ENCODE measurements around the gene SLC1A4.
"Not testable (repeated sequence)": the region's sequence is repeated elsewhere in the genome, so short reads cannot be mapped to it uniquely, and the experiment has no call there.

SLC1A4 gene

DNA sequence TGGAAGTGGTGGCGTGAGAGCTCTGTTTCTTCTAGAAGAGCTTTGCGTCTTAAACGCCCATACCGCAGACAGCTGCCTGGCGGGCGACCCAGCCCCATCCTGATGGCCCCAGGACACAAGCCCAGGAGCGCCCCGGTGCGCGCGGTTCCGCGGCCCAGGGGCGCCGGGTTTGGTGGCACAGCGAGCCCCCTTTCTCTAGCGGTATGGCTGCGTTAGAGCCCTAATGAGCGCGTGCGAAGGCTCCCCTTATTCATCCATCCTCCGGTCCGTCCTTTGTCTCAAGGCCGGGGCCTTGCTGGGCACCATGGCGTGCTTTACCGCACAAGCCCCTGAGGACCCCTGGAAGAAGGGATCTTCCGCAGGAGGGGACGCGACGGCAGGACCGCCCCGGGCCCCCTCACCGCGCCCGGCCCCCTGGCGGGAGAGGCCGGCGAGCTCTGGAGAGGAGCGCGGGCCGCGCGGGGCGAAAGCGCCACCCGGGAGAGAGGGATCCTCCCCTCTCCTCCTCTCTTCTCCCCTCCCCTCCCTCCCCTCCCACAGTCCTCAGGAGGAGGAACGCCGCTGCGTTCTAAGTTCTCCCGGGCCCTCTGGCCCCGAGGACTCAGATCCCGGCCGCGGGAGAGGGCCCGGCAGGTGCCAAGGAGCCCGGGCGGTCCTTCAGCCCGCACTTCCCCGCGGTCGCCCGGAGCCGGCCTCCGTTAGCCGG is 626 bp upstream of the SLC1A4 start:
- Mint-ChIP-seq H3K36me3 (ENCODE audit: insufficient read depth) (peaks cover 7% of the 10 kb centered on the region), H3K4me3 (peak overlapping the region; percentile 87), H3K4me1 (peaks cover 50% of the 10 kb centered on the region), H3K27me3 (no peaks in the 10 kb centered on the region), H3K27ac (ENCODE audit: low read depth) (peak overlapping the region; percentile 17), H3K9me3 (no peaks in the 10 kb centered on the region)
- ATAC-seq (replicated peaks; ENCODE audit: extremely low read depth, poor library complexity, severe bottlenecking) (peak; percentile 67), DNase-seq (ENCODE audit: low spot score in 2 of 2) (peak; percentile 22 to 50)

DNA sequence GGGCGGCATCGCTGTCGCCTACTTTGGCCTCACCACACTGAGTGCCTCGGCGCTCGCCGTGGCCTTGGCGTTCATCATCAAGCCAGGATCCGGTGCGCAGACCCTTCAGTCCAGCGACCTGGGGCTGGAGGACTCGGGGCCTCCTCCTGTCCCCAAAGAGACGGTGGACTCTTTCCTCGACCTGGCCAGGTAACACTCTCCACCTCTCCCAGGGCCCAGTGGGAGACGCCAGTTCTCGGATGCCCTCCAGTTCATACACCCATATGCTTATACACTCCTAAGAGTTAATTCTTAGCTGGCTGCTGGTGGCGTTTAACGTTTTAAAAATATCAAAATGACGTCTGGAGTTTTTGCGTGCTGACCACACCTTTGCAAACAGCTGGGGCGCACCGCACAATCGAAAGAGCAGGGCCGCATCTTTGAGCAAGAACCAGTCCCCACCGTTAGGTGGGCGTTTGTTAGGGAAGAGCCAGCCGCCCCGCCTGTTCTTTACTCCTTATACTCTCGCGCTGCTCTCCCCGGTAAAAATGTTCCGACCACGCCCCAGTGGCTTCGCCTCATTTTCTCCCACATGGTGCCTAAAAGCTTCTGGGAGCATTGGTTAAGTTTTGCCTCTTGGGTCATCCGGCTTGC is 899 bp downstream of the SLC1A4 start:
- Mint-ChIP-seq H3K36me3 (ENCODE audit: insufficient read depth) (peaks cover 7% of the 10 kb centered on the region), H3K4me3 (peak overlapping the region; percentile 87), H3K9me3 (no peaks in the 10 kb centered on the region), H3K27me3 (no peaks in the 10 kb centered on the region), H3K4me1 (peaks cover 50% of the 10 kb centered on the region), H3K27ac (ENCODE audit: low read depth) (peak overlapping the region; percentile 75)
- ATAC-seq (replicated peaks; ENCODE audit: extremely low read depth, poor library complexity, severe bottlenecking) (no peak), DNase-seq (ENCODE audit: low spot score in 2 of 2) (no peak)

DNA sequence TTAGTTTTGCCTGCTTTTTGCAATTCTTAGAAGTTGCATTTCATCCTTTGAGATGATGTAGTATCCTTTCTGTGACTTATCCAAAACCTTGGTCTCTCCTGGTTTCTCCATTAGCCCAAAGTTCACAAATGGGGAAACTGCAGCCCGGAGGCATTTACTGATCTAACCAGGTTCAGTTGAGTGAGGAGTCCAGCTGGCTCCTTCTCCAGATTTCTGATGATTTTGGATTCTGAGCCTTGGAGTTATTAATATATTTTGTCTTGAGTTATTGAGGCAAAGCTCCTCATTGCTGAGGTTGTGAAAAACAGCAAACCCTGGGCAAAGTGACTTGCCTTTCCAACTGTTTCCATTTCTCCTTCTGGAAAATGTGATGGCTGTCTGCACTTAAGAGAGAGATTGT is 1.7 kb downstream of the SLC1A4 start:
- Mint-ChIP-seq H3K4me1 (peaks cover 45% of the 10 kb centered on the region), H3K27me3 (no peaks in the 10 kb centered on the region), H3K36me3 (ENCODE audit: insufficient read depth) (peaks cover 7% of the 10 kb centered on the region), H3K9me3 (no peaks in the 10 kb centered on the region), H3K27ac (ENCODE audit: low read depth) (no peak overlapping the region), H3K4me3 (peak overlapping the region; percentile 87)
- ATAC-seq (replicated peaks; ENCODE audit: extremely low read depth, poor library complexity, severe bottlenecking) (no peak), DNase-seq (ENCODE audit: low spot score in 2 of 2) (no peak)

DNA sequence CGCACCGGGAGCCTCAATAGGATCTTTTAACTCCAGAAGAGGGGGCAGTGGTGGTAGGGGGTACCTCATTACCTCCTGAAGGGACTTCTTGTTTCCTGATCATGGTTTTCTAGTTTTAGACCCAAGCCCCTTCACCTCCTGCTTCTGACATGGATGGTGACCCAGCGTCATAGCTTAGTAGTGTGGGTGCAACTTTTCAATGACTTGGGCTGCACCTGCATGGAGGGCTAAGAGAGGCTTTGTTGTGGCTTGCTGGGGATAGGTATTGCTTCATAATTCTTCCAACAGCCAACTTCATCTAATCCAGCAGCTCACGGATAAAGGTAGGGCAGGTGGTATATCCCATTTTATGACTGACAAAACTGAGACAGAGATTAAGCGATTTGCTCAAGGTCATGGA is 3.0 kb downstream of the SLC1A4 start:
- Mint-ChIP-seq H3K4me3 (no peak overlapping the region), H3K9me3 (no peaks in the 10 kb centered on the region), H3K4me1 (peaks cover 32% of the 10 kb centered on the region), H3K36me3 (ENCODE audit: insufficient read depth) (peaks cover 9% of the 10 kb centered on the region), H3K27me3 (no peaks in the 10 kb centered on the region), H3K27ac (ENCODE audit: low read depth) (no peak overlapping the region)
- DNase-seq (ENCODE audit: low spot score in 2 of 2) (no peak), ATAC-seq (replicated peaks; ENCODE audit: extremely low read depth, poor library complexity, severe bottlenecking) (no peak)

DNA sequence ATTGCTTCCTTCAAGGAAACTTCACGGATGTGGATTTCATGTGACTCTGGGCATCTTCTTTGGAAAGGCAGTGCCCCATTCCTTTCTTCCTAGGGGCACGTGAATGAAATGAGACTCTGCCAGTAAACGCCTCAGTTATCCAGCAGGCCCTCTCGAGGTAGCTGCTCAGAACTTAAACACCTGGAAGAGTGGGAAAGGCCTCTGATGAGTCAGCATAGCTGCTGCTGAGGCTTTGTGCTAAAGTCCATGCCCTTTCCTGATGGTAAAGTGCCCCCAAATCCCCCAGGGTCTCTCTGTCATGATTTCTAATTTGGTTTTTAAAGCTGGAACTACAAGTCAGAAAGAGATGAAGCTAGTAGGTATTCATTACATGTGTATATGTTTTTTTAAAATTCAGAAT is 3.8 kb downstream of the SLC1A4 start:
- H3K9me3 Mint-ChIP-seq: no peaks in the 10 kb centered on the region
- ATAC-seq (replicated peaks; ENCODE audit: extremely low read depth, poor library complexity, severe bottlenecking): no peak
- H3K36me3 Mint-ChIP-seq (ENCODE audit: insufficient read depth): peaks cover 6% of the 10 kb centered on the region
- DNase-seq (ENCODE audit: low spot score in 2 of 2): no peak
- H3K27ac Mint-ChIP-seq (ENCODE audit: low read depth): no peak overlapping the region
- no peak overlapping the region for H3K4me3 Mint-ChIP-seq
- no peaks in the 10 kb centered on the region for H3K27me3 Mint-ChIP-seq
- peaks cover 26% of the 10 kb centered on the region for H3K4me1 Mint-ChIP-seq

DNA sequence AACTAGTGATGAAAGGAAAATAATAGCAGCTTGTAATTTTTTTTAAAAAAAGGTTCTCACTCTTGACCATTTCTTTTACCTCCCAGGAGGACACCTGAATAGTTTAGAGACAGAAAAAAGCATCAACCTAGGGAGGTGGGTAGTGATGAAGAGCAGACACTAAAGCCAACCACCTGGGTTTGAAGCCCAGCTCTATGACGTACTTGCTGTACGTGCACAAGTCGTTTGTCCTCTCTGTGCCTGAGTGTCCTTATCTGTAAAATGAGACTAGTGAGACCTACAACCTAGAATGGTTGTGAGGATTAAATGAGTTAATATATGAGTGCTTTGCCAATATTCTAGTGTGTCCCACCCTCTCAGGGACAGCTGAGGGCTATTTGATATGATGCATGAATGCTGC is 5.8 kb downstream of the SLC1A4 start:
- no peaks in the 10 kb centered on the region for H3K9me3 Mint-ChIP-seq
- peaks cover 19% of the 10 kb centered on the region for H3K4me1 Mint-ChIP-seq
- no peak overlapping the region for H3K27ac Mint-ChIP-seq (ENCODE audit: low read depth)
- no peak overlapping the region for H3K4me3 Mint-ChIP-seq
- H3K27me3 Mint-ChIP-seq: no peaks in the 10 kb centered on the region
- H3K36me3 Mint-ChIP-seq (ENCODE audit: insufficient read depth): peaks cover 3% of the 10 kb centered on the region
- ATAC-seq (replicated peaks; ENCODE audit: extremely low read depth, poor library complexity, severe bottlenecking) (no peak), DNase-seq (ENCODE audit: low spot score in 2 of 2) (no peak)

DNA sequence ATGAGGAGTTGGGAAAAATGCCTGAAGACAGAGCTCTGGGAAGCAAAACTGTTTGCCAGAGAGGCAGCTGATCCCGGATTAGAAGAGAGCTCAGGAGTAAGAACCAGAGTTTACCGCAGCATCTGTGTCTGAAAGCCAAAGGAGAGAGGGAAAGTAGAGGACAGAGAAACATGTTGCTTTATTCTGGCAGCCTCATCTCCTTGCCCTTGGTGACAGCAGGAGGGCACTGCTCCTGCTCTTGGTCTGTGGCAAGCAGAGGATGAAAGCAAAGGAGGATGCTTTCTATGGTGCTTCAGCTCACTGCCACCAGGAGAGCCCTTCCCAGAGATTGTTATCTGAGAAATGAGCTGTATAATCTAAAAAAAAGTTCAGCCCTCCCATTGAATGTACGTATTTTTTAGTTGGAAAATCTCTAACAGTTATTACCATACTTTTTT is 7.7 kb downstream of the SLC1A4 start:
- ATAC-seq (replicated peaks; ENCODE audit: extremely low read depth, poor library complexity, severe bottlenecking): no peak
- DNase-seq (ENCODE audit: low spot score in 2 of 2): no peak
- Mint-ChIP-seq H3K36me3 (ENCODE audit: insufficient read depth) (peaks cover 5% of the 10 kb centered on the region), H3K27ac (ENCODE audit: low read depth) (no peak overlapping the region), H3K9me3 (no peaks in the 10 kb centered on the region), H3K27me3 (no peaks in the 10 kb centered on the region), H3K4me3 (no peak overlapping the region), H3K4me1 (peaks cover 7% of the 10 kb centered on the region)

DNA sequence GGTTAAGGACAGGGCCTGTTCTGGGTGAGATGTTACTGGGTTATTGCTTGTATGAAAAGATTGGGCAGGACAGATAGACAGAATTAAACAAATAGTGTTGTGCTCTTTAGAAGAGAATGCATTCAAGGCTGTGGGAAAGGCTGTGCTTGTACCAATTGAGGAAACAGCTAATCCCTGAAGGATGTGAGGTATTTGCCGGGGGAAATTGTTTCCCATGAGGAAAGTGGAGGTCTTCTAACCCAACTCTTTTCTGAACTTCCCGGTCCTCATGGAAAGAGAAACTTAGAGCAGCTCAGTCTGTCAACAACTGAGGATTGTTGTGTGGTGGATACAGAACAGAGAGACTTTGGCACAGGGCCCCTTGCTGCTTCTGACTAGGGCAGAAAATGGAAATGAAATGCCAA is 9.5 kb downstream of the SLC1A4 start:
- H3K36me3 Mint-ChIP-seq (ENCODE audit: insufficient read depth): peaks cover 5% of the 10 kb centered on the region
- H3K9me3 Mint-ChIP-seq: no peaks in the 10 kb centered on the region
- H3K4me1 Mint-ChIP-seq: no peaks in the 10 kb centered on the region
- H3K27ac Mint-ChIP-seq (ENCODE audit: low read depth): no peak overlapping the region
- no peak overlapping the region for H3K4me3 Mint-ChIP-seq
- no peak for ATAC-seq (replicated peaks; ENCODE audit: extremely low read depth, poor library complexity, severe bottlenecking)
- DNase-seq (ENCODE audit: low spot score in 2 of 2): no peak
- no peaks in the 10 kb centered on the region for H3K27me3 Mint-ChIP-seq

DNA sequence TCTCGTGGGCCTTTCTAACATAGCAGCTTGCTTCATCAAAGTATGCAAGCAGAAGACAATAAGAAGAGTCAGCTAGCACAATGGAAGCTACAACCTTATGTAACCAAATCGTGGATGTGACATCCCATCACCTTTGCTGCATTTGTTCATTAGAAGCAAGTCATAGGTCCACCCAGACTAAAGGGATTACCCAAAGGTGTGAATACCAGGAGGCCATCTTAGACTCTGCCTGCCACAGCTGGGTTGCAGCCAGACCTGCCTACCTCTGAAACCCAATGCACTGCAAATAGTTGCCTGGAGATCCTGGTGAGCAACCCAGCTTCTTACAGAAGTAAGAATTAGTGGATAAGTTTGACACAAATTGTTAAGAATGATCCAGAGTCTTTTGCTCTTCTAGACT is 10.6 kb downstream of the SLC1A4 start:
- H3K4me3 Mint-ChIP-seq: no peak overlapping the region
- DNase-seq (ENCODE audit: low spot score in 2 of 2): no peak
- no peaks in the 10 kb centered on the region for H3K27me3 Mint-ChIP-seq
- no peaks in the 10 kb centered on the region for H3K9me3 Mint-ChIP-seq
- ATAC-seq (replicated peaks; ENCODE audit: extremely low read depth, poor library complexity, severe bottlenecking): no peak
- no peak overlapping the region for H3K27ac Mint-ChIP-seq (ENCODE audit: low read depth)
- no peaks in the 10 kb centered on the region for H3K4me1 Mint-ChIP-seq
- H3K36me3 Mint-ChIP-seq (ENCODE audit: insufficient read depth): peaks cover 5% of the 10 kb centered on the region

DNA sequence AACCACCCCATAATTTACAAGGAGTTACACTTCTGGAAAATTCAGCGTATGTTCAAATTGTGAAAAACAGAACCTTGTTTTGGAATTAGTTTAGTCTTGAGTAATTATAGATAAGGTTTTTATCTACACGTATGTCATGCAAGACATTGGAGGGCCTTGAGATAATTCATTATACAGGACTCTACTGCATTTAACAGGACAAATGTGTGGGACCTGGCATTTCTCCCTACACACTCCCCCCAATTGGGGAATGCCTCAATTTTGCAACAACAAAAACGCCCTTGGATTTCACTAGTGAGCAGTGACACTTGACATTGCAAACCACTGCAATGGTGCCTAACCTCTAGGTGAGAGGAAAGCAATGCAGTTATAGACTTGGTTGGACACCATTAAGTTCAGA is 11.4 kb downstream of the SLC1A4 start:
- no peak overlapping the region for H3K27ac Mint-ChIP-seq (ENCODE audit: low read depth)
- no peaks in the 10 kb centered on the region for H3K27me3 Mint-ChIP-seq
- DNase-seq (ENCODE audit: low spot score in 2 of 2) (no peak), ATAC-seq (replicated peaks; ENCODE audit: extremely low read depth, poor library complexity, severe bottlenecking) (no peak)
- no peaks in the 10 kb centered on the region for H3K4me1 Mint-ChIP-seq
- peaks cover 5% of the 10 kb centered on the region for H3K36me3 Mint-ChIP-seq (ENCODE audit: insufficient read depth)
- H3K9me3 Mint-ChIP-seq: no peaks in the 10 kb centered on the region
- no peak overlapping the region for H3K4me3 Mint-ChIP-seq

DNA sequence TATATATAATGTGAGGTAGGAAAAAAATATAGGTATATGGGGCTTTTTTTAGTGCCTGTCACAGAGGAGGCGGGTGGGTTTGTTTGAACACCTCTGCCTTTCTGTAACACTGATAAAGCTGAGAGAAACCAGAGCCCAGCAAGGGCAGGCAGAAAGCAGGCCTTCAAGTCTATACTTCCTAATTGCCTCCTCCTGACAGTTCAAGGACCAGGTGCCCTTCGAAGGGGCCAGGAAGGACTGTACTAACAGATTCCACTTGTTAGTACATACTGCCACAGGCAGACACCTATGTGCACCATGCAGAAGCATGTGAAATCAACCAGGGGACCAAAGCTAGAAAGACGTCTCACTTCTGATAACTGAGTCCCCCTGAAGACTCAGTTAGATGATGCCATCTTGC is 13.8 kb downstream of the SLC1A4 start:
- Mint-ChIP-seq H3K36me3 (ENCODE audit: insufficient read depth) (peaks cover 2% of the 10 kb centered on the region), H3K4me3 (no peak overlapping the region), H3K9me3 (no peaks in the 10 kb centered on the region), H3K27me3 (no peaks in the 10 kb centered on the region), H3K27ac (ENCODE audit: low read depth) (no peak overlapping the region), H3K4me1 (no peaks in the 10 kb centered on the region)
- DNase-seq (ENCODE audit: low spot score in 2 of 2) (no peak), ATAC-seq (replicated peaks; ENCODE audit: extremely low read depth, poor library complexity, severe bottlenecking) (no peak)

DNA sequence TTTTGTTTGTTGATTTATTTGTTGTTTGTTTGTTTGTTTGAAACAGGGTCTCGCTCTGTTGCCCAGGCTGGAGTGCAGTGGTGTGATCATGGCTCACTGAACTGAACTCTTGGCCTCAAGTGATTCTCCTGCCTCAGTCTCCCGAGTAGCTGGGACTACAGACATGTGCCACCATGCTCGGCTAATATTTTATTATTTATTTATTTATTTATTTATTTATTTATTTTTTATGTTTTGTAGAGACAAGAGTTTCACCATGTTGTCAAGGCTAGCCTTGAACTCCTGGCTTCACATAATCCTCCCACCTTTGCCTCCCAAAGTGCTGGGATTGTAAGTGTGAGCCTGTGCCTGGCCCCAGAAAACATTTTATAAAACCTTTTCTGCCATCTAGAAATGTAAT is 15.0 kb downstream of the SLC1A4 start:
- not testable (repeated sequence) for H3K27ac Mint-ChIP-seq (ENCODE audit: low read depth); DNase-seq (ENCODE audit: low spot score in 2 of 2); H3K4me1 Mint-ChIP-seq; ATAC-seq (replicated peaks; ENCODE audit: extremely low read depth, poor library complexity, severe bottlenecking); H3K36me3 Mint-ChIP-seq (ENCODE audit: insufficient read depth); H3K27me3 Mint-ChIP-seq; H3K9me3 Mint-ChIP-seq; H3K4me3 Mint-ChIP-seq

DNA sequence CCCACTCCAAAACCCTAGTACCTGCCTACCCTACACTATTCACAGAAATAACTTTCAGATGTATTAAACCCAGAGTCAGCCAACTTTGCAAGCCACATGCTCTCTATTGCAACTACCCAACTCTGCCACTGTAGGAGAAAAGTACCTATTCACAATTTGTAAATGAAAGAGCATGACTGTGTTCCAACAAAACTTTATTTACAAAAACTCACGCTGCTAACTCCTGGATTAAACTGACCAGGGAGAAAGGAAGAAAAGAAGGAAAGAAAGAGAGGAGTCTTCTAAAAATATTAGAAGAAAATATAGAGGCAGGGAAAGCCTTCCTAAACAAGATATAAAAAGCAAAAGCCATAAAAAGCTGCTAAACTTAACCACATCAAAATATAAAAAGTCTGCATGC is 24.6 kb downstream of the SLC1A4 start:
- no peaks in the 10 kb centered on the region for H3K27me3 Mint-ChIP-seq
- H3K4me3 Mint-ChIP-seq: no peak overlapping the region
- DNase-seq (ENCODE audit: low spot score in 2 of 2): no peak
- H3K36me3 Mint-ChIP-seq (ENCODE audit: insufficient read depth): peaks cover 7% of the 10 kb centered on the region
- H3K27ac Mint-ChIP-seq (ENCODE audit: low read depth): no peak overlapping the region
- H3K9me3 Mint-ChIP-seq: no peaks in the 10 kb centered on the region
- H3K4me1 Mint-ChIP-seq: no peaks in the 10 kb centered on the region
- no peak for ATAC-seq (replicated peaks; ENCODE audit: extremely low read depth, poor library complexity, severe bottlenecking)

Data from central memory CD8-positive, alpha-beta T cell (primary cell).